ENCODE measurements around the gene GLP1R.

- no peak for TF ChIP-seq CTCF (IDR thresholded peaks at IDR 0.05; ENCODE audit: borderline replicate concordance, extremely low read depth, low read length, poor library complexity, severe bottlenecking)
- TF ChIP-seq EZH2 (IDR thresholded peaks at IDR 0.05; ENCODE audit: borderline replicate concordance, low read depth, low read length, severe bottlenecking): no peak
Measured at GRCh38 chr6:39008737-39009136, 39.8 kb upstream of the GLP1R start.

Measured in DND-41 (cell line).